ENCODE results near the gene DHRS11.

Gene DHRS11, protein sequence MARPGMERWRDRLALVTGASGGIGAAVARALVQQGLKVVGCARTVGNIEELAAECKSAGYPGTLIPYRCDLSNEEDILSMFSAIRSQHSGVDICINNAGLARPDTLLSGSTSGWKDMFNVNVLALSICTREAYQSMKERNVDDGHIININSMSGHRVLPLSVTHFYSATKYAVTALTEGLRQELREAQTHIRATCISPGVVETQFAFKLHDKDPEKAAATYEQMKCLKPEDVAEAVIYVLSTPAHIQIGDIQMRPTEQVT

DNA sequence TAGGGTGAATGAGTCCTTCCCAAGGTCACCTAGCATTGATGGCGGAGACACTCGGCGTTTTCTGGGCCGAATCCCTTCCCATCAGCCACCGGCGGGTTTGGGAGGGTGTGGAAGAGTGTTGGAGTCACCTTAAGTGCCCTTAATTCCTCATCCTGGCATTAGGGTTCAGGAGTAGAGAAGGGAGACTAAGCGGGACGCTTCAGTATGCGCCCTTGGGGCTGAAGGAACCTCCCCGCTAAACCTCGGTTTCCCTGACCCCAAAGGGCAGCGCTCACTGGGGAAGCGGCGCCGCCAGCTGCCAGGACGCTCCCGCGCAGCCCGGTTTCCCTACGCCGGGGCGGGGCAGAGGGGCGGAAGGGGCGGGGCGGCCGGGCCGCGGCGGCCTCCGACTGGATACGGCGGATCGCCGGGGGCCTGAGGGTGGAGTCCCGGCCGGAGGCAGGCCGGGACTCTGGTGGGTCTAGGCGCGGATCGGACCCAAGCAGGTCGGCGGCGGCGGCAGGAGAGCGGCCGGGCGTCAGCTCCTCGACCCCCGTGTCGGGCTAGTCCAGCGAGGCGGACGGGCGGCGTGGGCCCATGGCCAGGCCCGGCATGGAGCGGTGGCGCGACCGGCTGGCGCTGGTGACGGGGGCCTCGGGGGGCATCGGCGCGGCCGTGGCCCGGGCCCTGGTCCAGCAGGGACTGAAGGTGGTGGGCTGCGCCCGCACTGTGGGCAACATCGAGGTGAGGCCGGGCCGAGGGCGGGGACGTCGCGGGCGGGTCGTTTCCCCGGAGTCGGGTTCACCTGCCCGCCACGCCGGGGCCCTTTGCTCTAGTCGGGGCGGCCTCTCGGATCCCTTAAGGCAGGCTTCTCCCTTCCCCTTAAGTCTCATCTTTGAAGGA, at the start of gene DHRS11:
TSS of gene DHRS11 (plus strand) at position 446 of the 882 bp plus-strand sequence. CDS start at position 577, 131 bp downstream.
- H3K4me3 ChIP-seq (ENCODE audit: low read depth, low read length), result peak within 1 kb of the TSS; percentile 58
- in situ Hi-C loops (cut with HindIII; ENCODE audit: low sequenced_read_pairs), result no loop called here
- no peak for DNase-seq (ENCODE audit: low read depth)
- TF ChIP-seq, protein P1, sequence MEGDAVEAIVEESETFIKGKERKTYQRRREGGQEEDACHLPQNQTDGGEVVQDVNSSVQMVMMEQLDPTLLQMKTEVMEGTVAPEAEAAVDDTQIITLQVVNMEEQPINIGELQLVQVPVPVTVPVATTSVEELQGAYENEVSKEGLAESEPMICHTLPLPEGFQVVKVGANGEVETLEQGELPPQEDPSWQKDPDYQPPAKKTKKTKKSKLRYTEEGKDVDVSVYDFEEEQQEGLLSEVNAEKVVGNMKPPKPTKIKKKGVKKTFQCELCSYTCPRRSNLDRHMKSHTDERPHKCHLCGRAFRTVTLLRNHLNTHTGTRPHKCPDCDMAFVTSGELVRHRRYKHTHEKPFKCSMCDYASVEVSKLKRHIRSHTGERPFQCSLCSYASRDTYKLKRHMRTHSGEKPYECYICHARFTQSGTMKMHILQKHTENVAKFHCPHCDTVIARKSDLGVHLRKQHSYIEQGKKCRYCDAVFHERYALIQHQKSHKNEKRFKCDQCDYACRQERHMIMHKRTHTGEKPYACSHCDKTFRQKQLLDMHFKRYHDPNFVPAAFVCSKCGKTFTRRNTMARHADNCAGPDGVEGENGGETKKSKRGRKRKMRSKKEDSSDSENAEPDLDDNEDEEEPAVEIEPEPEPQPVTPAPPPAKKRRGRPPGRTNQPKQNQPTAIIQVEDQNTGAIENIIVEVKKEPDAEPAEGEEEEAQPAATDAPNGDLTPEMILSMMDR (IDR thresholded peaks at IDR 0.05; ENCODE audit: low read depth, low read length, missing control alignments), result no peak

DNA sequence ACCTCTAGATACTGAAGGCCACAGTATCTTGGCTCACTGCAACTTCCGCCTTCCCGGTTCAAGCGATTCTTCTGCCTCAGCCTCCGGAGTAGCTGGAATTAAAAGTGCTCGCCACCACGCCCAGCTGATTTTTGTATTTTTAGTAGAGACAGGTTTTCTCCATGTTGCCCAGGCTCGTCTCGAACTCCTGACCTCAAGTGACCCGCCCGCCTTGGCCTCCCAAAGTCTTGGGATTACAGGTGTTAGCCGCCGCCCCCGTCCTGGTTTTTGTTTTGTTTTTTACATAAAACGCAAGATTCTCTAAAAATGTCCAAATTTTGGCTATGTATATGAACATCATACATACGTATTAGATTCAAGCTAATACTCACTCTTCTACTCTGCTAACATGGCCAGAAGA, 48.9 kb upstream of the DHRS11 start:
- in situ Hi-C loops (cut with HindIII; ENCODE audit: low sequenced_read_pairs), result no loop called here
- no peak overlapping the region for H3K4me3 ChIP-seq (ENCODE audit: low read depth, low read length)
- DNase-seq (ENCODE audit: low read depth), result no peak
- TF ChIP-seq, protein P1 (IDR thresholded peaks at IDR 0.05; ENCODE audit: low read depth, low read length, missing control alignments), result no peak

DNA sequence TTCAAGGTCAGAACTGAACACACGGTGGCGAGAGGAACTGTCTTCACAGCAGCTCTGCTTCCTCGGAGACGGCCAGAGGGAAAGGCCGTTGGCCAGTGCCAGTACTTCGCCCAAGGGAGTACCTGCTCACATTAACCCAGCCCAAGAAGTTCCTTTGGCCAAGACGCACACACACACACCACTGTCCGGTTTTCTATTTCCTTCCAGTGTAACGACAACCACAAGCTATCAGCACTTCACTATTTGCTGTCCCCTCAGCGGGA, 47.7 kb upstream of the DHRS11 start:
- in situ Hi-C loops (cut with HindIII; ENCODE audit: low sequenced_read_pairs), result no loop called here
- TF ChIP-seq, protein P1 (IDR thresholded peaks at IDR 0.05; ENCODE audit: low read depth, low read length, missing control alignments), result peak; percentile 17
- no peak for DNase-seq (ENCODE audit: low read depth)
- H3K4me3 ChIP-seq (ENCODE audit: low read depth, low read length), result peak overlapping the region; percentile 99

DNA sequence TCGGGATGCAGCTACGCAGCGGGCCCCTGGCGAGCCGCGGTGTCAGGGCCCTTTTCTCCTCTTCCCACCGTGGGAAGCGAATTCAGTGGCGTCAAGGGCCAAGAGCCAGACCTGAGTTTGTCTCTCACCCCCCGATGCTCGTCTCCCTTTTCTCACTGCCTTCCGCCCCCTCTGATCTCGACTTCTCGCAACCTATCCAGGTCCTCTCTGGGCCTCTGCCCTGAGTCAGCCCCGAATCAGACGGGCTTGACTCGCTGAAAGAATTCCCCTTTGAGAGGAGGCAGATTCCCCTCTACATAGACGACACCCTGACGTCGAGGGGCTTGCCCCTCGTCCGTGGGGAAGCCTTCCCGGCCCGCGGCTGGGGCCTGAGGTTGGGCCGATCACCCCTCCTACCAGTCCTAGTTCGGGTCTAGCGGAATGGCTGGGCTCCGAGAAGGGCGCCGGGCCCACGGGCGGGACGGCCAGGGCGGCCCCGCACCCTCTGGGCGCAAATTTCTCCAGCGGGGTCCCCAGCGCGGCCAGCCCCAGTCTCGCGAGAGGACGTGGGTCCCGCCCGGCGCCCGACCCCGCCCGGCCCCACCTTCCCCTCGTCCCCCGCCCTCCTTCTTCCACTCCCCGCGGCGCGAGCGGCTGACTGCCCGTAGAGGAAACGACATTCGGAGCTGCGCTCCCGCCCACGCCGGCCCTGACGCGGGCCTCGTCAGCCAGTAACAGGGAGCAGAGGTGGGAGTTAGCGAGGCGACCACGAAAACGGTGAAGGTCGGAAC, 47.2 kb upstream of the DHRS11 start, which contains the start of gene GGNBP2:
TSS of gene GGNBP2 (plus strand) at position 613 of the 770 bp plus-strand sequence. CDS start 806 bp downstream, outside the sequence.
- TF ChIP-seq, protein P1 (IDR thresholded peaks at IDR 0.05; ENCODE audit: low read depth, low read length, missing control alignments), result no peak
- H3K4me3 ChIP-seq (ENCODE audit: low read depth, low read length), result peak within 1 kb of the TSS; percentile 99
- in situ Hi-C loops (cut with HindIII; ENCODE audit: low sequenced_read_pairs), result no loop called here
- DNase-seq (ENCODE audit: low read depth), result peak; percentile 86

DNA sequence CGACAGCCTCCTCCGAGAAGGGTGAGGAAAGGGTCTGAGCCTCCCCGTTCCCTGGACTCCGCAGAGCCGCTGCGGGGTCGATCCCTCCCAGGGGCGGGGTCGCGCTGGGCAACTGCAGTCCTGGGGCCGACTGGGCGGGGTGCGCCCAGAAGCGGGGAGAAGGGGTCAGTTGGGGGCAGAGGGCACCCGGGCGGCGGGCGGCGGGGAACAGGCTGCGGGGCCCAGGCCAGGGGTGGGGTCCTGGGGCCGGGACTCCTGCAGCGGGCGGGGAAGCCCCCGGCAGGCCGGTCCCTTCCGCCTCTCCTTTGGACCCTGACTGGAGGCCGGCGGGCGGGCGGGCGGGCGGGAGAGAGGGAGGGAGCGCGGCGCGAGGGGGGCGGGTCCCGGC, 46.6 kb upstream of the DHRS11 start:
- in situ Hi-C loops (cut with HindIII; ENCODE audit: low sequenced_read_pairs), result no loop called here
- H3K4me3 ChIP-seq (ENCODE audit: low read depth, low read length), result peak overlapping the region; percentile 99
- TF ChIP-seq, protein P1 (IDR thresholded peaks at IDR 0.05; ENCODE audit: low read depth, low read length, missing control alignments), result no peak
- no peak for DNase-seq (ENCODE audit: low read depth)
